ENCODE results near the gene C21orf58.

C21orf58 gene

GRCh38 chr21:46352913-46353312 is 29.2 kb upstream of the C21orf58 start:
- no peak for DNase-seq (ENCODE audit: low spot score)

GRCh38 chr21:46352164-46352515 is 28.5 kb upstream of the C21orf58 start:
- DNase-seq (ENCODE audit: low spot score) = no peak

- DNase-seq (ENCODE audit: low spot score) = no peak
Observed at GRCh38 chr21:46351476-46352163, 27.9 kb upstream of the C21orf58 start.

- DNase-seq (ENCODE audit: low spot score) = no peak
Observed at GRCh38 chr21:46350981-46351380, 27.3 kb upstream of the C21orf58 start.

- DNase-seq (ENCODE audit: low spot score) = no peak
Observed at GRCh38 chr21:46350571-46350970, 26.9 kb upstream of the C21orf58 start.

- no peak for DNase-seq (ENCODE audit: low spot score)
Observed at GRCh38 chr21:46349134-46349760, 25.6 kb upstream of the C21orf58 start.

GRCh38 chr21:46347791-46348381 is 24.2 kb upstream of the C21orf58 start:
- no peak for DNase-seq (ENCODE audit: low spot score)

GRCh38 chr21:46347203-46347550 is 23.5 kb upstream of the C21orf58 start:
- DNase-seq (ENCODE audit: low spot score) = no peak

GRCh38 chr21:46346296-46347202 is 22.9 kb upstream of the C21orf58 start:
- no peak for DNase-seq (ENCODE audit: low spot score)

GRCh38 chr21:46345861-46346260 is 22.2 kb upstream of the C21orf58 start:
- no peak for DNase-seq (ENCODE audit: low spot score)

GRCh38 chr21:46344219-46344915 is 20.7 kb upstream of the C21orf58 start:
- DNase-seq (ENCODE audit: low spot score) = no peak

GRCh38 chr21:46340998-46341397 is 17.3 kb upstream of the C21orf58 start:
- no peak for DNase-seq (ENCODE audit: low spot score)

- DNase-seq (ENCODE audit: low spot score) = no peak
Observed at GRCh38 chr21:46336603-46337002, 12.9 kb upstream of the C21orf58 start.

GRCh38 chr21:46334351-46335140 is 10.9 kb upstream of the C21orf58 start:
- no peak for DNase-seq (ENCODE audit: low spot score)

- no peak for DNase-seq (ENCODE audit: low spot score)
Observed at GRCh38 chr21:46329796-46330195, 6.1 kb upstream of the C21orf58 start.

- no peak for DNase-seq (ENCODE audit: low spot score)
Observed at GRCh38 chr21:46328151-46328550, 4.5 kb upstream of the C21orf58 start.

GRCh38 chr21:46327711-46328110 is 4.0 kb upstream of the C21orf58 start:
- no peak for DNase-seq (ENCODE audit: low spot score)

GRCh38 chr21:46326110-46326703 is 2.5 kb upstream of the C21orf58 start:
- no peak for DNase-seq (ENCODE audit: low spot score)

GRCh38 chr21:46325073-46325912 is 1.6 kb upstream of the C21orf58 start:
- peak; percentile 64 for DNase-seq (ENCODE audit: low spot score)
